GM19025 (cell line): ENCODE results near the gene NTF4.
"Not testable (repeated sequence)": the region's sequence is repeated elsewhere in the genome, so short reads cannot be mapped to it uniquely, and the experiment has no call there.

Experiments used
- ATAC-seq: cut with Tn5 transposase; IDR thresholded peaks from one replicate; pipeline ENCODE4 v1.9.1; 2021; ENCODE audit warnings: mild to moderate bottlenecking, low read depth, moderate library complexity; ENCODE audit not compliant: unreplicated experiment

The NTF4 gene

GRCh38 chr19:49057636-49058234 is 6.9 kb downstream of the NTF4 start, which contains the start of gene CGB7:
Gene CGB7, minus strand, starts transcription at chr19:49057749. Its CDS starts 2,374 bp downstream, at chr19:49055375.
- no peak for ATAC-seq

DNA sequence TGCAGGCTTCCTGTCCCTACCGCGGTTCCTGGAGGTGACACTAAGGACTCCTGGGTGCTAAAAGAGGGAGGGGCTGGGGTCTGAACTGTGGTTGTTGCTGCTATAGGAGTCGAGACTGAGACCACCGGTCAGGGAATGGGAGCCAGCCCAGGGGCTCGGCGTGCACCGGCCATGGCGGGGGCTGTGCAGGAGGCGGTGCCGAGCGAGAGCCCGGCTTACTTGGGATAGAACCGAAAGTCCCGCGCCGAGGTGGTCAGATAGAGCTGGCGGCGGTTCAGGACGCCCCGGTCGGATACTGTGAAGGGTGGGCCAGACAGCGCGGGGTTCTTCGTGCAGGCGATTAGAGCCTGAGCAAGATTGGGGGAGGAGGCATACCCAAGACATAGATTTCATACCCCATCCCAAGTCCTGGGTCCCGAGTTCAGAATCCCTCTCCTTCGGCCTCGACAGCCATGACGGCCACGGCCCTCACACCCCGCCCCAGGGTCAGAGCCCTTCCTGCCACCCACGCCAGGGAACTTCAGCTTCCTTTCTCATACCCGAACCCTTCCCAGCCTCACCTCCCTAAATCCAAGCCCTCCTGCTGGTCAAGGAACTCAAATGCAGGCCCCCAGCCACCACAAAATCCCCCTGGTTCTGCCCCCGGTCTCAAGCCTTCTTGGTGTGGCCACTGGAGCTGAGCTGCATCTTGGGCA is 7.6 kb downstream of the NTF4 start:
- ATAC-seq = not testable (repeated sequence)

DNA sequence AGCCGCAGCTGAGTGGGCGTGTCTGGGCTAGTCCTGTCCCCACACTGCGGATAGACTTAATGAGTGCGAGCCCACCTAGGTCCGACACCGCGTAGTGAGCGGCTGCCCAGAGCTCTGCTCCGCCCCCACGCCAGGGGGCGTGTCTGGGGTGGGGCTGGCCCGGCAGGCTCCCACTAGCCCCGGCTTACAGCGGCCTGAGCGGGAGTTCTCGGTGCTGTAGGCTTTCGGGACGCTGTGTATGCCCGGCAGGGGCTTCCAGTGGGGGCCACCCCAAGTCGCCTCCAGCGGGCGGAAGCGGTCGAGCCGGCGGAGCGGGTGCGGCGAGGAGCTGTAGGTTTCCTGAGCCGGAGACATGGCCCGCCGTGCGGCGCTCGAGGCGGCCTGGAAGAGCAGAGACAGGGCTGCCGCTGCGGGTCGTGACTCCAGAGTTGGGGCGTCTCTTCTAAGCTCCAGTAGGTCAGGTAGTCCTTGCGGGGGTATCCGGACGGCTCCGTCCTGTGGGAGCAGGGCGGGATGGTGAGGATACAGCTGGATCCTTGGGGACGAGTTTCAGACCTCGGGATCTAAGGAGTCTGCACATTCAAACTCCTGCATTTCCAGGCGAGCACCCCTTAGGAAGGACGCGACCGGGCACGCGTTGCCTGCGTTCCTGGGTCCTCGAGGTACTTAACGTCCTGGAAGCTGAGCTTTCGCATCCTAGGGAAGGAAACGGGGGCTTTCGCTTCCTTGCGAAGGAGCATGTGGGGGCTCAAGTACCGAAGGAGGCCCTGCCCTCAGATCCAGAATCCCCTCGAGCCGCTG is 8.3 kb downstream of the NTF4 start:
- ATAC-seq = no peak

DNA sequence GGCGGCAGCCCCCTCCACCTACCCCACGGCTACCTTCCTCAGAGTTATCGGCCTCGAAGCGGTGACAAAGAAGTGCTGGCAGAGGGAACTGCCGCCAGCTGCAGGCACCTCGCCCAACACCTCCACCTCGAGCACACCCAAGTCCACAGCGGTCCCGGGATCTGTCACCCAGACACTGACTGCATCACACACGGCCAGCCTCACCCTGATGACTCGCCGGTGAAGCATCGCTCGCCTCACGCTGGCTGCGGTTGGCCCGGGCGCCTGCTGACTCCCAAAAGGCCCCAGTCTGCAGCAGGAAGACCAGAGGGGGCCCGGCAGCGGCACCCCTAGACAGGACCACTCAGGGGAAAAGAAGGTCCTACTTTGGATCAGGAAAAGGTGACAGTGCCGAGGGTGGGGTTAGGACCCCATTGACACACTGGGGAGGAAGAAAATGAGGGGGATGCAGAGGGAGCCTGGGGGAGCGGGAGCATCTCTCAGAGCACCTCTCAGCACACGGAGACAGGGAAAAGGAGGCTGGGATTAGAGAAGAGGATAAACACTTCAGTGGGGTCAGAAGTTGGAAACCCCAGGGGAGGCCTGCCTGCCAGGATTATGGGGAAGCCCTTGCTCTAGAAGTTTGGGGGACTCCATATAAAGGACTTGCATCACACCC is 14.1 kb downstream of the NTF4 start:
- ATAC-seq = not testable (repeated sequence)

- ATAC-seq = not testable (repeated sequence)
These were observed 14.8 kb downstream of the NTF4 start for GRCh38 chr19:49049834-49050233.

DNA sequence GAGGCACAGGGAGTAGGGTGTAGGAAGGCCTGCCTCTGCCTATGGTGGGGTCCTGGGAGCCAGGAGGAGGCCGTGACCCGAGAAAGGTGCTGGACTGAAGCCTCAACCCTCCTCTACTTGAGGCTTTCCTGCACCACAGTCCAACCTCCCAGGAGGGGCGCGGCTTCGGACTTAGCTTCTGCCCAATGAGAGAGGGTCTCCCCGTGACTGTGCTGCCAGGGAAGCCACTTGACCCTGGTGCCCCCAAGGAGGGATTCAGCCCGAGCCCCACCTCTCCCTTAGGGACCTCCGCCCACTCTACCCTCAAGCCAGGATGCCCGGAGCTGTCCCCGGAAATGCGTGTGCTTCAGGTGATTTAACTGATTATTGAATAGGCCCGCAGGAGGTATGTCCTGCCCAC is 15.6 kb downstream of the NTF4 start, which contains the start of gene CGB8:
TSS of gene CGB8 (minus strand) at position 101 of the 400 bp plus-strand sequence. CDS start 372 bp downstream, outside the sequence.
- ATAC-seq = not testable (repeated sequence)

DNA sequence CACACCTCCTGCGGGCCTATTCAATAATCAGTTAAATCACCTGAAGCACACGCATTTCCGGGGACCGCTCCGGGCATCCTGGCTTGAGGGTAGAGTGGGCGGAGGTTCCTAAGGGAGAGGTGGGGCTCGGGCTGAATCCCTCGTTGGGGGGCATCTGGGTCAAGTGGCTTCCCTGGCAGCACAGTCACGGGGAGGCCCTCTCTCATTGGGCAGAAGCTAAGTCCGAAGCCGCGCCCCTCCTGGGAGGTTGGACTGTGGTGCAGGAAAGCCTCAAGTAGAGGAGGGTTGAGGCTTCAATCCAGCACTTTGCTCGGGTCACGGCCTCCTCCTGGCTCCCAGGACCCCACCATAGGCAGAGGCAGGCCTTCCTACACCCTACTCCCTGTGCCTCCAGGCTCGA is 21.1 kb downstream of the NTF4 start, which contains the start of gene CGB5:
TSS of gene CGB5 (plus strand) at position 301 of the 400 bp plus-strand sequence. CDS start 362 bp downstream, outside the sequence.
- ATAC-seq = not testable (repeated sequence)

DNA sequence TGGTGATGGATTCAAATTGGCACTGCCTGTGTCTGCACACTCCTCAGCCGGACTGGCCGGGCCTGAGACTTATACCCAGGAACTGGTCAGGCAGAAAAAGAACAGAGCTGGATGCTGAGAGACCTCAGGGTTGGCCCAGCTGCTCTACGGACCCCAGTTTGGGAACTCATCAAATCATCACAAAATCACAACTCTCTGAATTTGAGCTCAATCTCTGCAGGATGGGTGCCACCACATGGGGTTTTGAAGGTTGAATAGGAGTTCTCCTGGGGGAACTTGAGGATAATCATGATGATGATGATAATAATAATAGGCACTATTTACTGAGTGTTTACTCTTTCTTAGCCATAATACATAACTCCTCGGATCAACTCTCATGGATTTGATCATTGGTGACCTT is 22.0 kb downstream of the NTF4 start:
- not testable (repeated sequence) for ATAC-seq

DNA sequence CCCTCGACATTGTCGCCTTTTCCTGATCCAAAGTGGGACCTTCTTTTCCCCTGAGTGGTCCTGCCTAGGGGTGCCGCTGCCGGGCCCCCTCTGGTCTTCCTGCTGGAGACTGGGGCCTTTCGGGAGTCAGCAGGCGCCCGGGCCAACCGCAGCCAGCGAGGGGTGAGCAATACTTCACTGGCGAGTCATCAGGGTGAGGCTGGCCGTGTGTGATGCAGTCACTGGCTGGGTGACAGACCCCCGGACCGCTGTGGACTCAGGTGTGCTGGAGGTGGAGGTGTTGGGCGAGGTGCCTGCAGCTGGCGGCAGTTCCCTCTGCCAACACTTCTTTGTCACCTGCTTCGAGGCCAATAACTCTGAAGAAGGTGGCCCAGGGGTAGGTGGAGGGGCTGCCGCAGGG is 22.4 kb downstream of the NTF4 start:
- no peak for ATAC-seq

DNA sequence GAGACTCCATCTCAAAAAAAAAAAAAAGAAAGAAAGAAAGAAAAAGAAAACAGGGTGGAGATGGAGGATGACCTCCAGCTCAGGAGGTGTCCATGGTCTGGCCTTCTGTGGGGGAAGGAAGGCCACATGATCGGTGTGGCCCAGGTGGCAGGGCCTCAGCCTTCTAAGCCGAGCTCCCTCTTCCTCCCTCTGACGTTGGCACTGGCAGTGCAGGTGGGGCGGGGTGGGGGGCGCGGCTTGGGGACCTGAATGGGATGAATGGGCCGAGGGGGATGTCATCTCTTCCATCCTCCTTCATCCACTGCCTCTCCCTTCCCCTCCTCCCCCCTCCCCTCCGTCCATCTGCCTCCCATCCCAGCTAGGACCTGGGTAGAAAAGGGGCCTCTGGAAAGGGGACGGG is 24.9 kb downstream of the NTF4 start:
- not testable (repeated sequence) for ATAC-seq

- not testable (repeated sequence) for ATAC-seq
These were observed 25.9 kb downstream of the NTF4 start for GRCh38 chr19:49038557-49039276.

DNA sequence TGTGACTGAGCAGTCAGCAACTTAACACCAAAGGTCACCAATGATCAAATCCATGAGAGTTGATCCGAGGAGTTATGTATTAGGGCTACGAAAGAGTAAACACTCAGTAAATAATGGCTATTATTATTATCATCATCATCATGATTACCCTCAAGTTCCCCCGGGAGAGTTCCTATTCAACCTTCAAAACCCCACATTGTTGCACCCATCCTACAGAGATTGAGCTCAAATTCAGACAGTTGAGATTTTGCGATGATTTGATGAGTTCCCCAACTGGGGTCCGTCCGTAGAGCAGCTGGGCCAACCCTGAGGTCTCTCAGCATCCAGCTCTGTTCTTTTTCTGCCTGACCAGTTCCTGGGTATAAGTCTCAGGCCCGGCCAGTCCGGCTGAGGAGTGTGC is 26.5 kb downstream of the NTF4 start:
- ATAC-seq = not testable (repeated sequence)

- ATAC-seq = not testable (repeated sequence)
These were observed 27.8 kb downstream of the NTF4 start, which contains the start of gene CGB1 for GRCh38 chr19:49036815-49037214. Gene CGB1, minus strand, starts transcription at chr19:49036895. Its CDS starts 184 bp downstream, at chr19:49036711.

DNA sequence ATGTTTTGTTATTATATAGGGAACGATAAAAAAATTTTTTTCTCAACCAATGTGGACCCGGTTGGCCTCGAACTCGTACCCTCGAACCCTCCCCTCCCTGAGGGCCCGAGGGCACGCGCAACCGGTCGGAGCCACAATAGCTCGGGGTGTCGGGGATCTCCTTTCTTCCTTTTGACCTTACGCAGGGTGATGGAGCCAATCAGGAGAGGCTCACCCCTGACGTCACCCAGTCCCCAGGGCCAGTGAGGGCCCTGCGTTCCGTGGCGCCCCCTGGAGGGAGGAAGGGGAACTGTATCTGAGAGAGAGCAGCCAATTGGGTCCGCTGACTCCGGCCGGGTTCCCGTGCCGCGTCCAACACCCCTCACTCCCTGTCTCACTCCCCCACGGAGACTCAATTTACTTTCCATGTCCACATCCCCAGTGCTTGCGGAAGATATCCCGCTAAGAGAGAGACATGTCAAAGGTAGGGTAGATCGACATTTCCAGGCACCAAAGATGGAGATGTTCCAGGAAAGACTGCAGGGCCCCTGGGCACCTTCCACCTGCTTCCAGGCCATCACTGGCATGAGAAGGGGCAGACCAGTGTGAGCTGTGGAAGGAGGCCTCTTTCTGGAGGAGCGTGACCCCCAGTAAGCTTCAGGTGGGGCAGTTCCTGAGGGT is 32.8 kb downstream of the NTF4 start, which contains the start of gene CGB2:
TSS of gene CGB2 (plus strand) at position 249 of the 660 bp plus-strand sequence. CDS start at position 455, 206 bp downstream.
- ATAC-seq = not testable (repeated sequence)

- ATAC-seq = not testable (repeated sequence)
These were observed 34.3 kb downstream of the NTF4 start for GRCh38 chr19:49030323-49030722.

DNA sequence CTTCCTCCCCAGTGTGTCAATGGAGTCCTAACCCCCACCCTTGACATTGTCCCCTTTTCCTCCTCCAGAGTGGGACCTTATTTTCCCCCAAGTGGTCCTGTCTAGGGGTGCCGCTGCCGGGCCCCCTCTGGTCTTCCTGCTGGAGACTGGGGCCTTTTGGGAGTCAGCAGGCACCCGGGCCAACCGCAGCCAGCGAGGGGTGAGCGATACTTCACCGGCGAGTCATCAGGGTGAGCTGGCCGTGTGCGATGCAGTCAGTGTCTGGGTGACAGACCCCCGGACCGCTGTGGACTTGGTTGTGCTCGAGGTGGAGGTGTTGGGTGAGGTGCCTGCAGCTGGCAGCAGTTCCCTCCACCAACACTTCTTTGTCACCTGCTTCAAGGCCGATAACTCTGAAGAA is 34.9 kb downstream of the NTF4 start:
- ATAC-seq = not testable (repeated sequence)

GRCh38 chr19:49028686-49029085 is 35.9 kb downstream of the NTF4 start:
- not testable (repeated sequence) for ATAC-seq

DNA sequence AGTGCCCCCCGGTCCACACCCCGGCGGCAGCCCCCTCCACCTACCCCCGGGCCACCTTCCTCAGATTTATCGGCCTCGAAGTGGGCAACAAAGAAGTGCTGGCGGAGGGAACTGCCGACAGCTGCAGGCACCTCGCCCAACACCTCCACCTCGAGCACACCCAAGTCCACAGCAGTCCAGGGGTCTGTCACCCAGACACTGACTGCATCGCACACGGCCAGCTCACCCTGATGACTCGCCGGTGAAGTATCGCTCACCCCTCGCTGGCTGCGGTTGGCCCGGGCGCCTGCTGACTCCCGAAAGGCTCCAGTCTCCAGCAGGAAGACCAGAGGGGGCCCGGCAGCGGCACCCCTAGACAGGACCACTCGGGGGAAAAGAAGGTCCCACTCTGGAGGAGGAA is 39.0 kb downstream of the NTF4 start:
- not testable (repeated sequence) for ATAC-seq

DNA sequence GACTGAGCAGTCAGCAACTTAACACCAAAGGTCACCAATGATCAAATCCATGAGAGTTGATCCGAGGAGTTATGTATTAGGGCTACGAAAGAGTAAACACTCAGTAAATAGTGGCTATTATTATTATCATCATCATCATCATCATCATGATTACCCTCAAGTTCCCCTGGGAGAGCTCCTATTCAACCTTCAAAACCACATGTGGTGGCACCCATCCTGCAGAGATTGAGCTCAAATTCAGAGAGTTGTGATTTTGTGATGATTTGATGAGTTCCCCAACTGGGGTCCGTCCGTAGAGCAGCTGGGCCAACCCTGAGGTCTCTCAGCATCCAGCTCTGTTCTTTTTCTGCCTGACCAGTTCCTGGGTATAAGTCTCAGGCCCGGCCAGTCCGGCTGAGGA is 39.5 kb downstream of the NTF4 start:
- not testable (repeated sequence) for ATAC-seq
